ENCODE measurements around the gene HEXD.
A peak's percentile ranks its signal among the peaks of the same experiment; 100 is the strongest.

HEXD gene

DNA sequence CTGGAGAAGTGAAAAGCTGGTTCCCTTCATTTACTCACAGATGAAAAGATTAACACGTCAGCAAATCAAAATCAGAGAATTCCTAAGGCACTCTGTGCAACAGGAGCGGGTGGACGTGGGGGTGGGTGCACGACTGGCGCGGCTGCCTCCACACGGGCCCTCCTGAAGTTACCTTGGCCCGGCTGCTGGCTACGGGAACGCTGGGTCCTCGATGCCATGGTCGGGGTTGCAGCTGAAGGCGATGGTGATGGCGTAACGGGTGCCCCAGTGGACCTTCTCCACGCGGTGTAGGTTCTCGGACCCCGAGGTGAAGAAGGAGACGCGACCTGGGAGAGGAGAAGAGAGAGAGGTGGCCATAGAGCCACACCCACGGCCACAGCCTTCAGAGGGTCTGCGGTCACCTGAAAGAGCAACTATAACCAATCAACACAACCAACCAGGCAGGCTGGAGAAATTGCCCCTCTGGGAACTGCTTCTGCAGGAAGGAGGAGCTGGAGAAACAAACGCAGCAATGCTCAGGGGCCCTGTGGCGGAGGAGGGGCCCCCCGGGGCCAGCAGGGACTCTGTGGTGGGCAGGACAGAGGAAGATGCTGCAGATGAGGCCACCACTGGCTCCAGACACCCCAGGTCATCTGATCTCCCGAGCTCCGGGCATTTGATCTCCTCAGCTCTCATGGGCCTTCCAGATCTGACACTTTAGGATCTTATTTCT, 25.8 kb upstream of the HEXD start:
- no peak for TF ChIP-seq RAD21 (IDR thresholded peaks at IDR 0.05; ENCODE audit: low read depth)
- TF ChIP-seq, protein P1, sequence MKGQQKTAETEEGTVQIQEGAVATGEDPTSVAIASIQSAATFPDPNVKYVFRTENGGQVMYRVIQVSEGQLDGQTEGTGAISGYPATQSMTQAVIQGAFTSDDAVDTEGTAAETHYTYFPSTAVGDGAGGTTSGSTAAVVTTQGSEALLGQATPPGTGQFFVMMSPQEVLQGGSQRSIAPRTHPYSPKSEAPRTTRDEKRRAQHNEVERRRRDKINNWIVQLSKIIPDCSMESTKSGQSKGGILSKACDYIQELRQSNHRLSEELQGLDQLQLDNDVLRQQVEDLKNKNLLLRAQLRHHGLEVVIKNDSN (IDR thresholded peaks at IDR 0.05): no peak
- no peak for TF ChIP-seq EGR1 (IDR thresholded peaks at IDR 0.05)
- no peak for TF ChIP-seq NFIC (IDR thresholded peaks at IDR 0.05)
- no peak for TF ChIP-seq TAF1 (IDR thresholded peaks at IDR 0.05; ENCODE audit: low read depth)
- TF ChIP-seq TCF12 (IDR thresholded peaks at IDR 0.05; ENCODE audit: low read depth): no peak
- no peak for TF ChIP-seq FOXM1 (IDR thresholded peaks at IDR 0.05; ENCODE audit: borderline replicate concordance, low read depth)
- TF ChIP-seq, protein P2, sequence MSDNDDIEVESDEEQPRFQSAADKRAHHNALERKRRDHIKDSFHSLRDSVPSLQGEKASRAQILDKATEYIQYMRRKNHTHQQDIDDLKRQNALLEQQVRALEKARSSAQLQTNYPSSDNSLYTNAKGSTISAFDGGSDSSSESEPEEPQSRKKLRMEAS (IDR thresholded peaks at IDR 0.05): no peak
- no peak for TF ChIP-seq CREB1 (IDR thresholded peaks at IDR 0.05; ENCODE audit: low read depth)
- no peak for TF ChIP-seq EP300 (IDR thresholded peaks at IDR 0.05; ENCODE audit: borderline replicate concordance)
- TF ChIP-seq, protein P3, sequence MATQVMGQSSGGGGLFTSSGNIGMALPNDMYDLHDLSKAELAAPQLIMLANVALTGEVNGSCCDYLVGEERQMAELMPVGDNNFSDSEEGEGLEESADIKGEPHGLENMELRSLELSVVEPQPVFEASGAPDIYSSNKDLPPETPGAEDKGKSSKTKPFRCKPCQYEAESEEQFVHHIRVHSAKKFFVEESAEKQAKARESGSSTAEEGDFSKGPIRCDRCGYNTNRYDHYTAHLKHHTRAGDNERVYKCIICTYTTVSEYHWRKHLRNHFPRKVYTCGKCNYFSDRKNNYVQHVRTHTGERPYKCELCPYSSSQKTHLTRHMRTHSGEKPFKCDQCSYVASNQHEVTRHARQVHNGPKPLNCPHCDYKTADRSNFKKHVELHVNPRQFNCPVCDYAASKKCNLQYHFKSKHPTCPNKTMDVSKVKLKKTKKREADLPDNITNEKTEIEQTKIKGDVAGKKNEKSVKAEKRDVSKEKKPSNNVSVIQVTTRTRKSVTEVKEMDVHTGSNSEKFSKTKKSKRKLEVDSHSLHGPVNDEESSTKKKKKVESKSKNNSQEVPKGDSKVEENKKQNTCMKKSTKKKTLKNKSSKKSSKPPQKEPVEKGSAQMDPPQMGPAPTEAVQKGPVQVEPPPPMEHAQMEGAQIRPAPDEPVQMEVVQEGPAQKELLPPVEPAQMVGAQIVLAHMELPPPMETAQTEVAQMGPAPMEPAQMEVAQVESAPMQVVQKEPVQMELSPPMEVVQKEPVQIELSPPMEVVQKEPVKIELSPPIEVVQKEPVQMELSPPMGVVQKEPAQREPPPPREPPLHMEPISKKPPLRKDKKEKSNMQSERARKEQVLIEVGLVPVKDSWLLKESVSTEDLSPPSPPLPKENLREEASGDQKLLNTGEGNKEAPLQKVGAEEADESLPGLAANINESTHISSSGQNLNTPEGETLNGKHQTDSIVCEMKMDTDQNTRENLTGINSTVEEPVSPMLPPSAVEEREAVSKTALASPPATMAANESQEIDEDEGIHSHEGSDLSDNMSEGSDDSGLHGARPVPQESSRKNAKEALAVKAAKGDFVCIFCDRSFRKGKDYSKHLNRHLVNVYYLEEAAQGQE (IDR thresholded peaks at IDR 0.05; ENCODE audit: low read depth): no peak
- no peak for TF ChIP-seq TEAD4 (IDR thresholded peaks at IDR 0.05)
- TF ChIP-seq ZBTB7A (IDR thresholded peaks at IDR 0.05; ENCODE audit: low read depth): no peak
- no peak for TF ChIP-seq YY1 (IDR thresholded peaks at IDR 0.05; ENCODE audit: low read depth)
- TF ChIP-seq CEBPB (IDR thresholded peaks at IDR 0.05): no peak

GRCh38 chr17:82392941-82393340, 25.2 kb upstream of the HEXD start:
- no peak for TF ChIP-seq ZBTB7A (IDR thresholded peaks at IDR 0.05; ENCODE audit: low read depth)
- TF ChIP-seq, protein P1 (IDR thresholded peaks at IDR 0.05): no peak

- TF ChIP-seq TCF12 (IDR thresholded peaks at IDR 0.05; ENCODE audit: low read depth) (peak; percentile 83), CEBPB (IDR thresholded peaks at IDR 0.05) (no peak), YY1 (IDR thresholded peaks at IDR 0.05; ENCODE audit: low read depth) (no peak), NFIC (IDR thresholded peaks at IDR 0.05) (peak; percentile 69), TEAD4 (IDR thresholded peaks at IDR 0.05) (peak; percentile 55), CREB1 (IDR thresholded peaks at IDR 0.05; ENCODE audit: low read depth) (no peak), EP300 (IDR thresholded peaks at IDR 0.05; ENCODE audit: borderline replicate concordance) (peak; percentile 79; the same call in 1 of the 2 replicates)
- TF ChIP-seq, protein P3 (IDR thresholded peaks at IDR 0.05; ENCODE audit: low read depth): no peak
- TF ChIP-seq, protein P2 (IDR thresholded peaks at IDR 0.05): peak; percentile 36; the same call in 1 of the 2 replicates
Observed at GRCh38 chr17:82394278-82394677, 23.9 kb upstream of the HEXD start.

- TF ChIP-seq CEBPB (IDR thresholded peaks at IDR 0.05): no peak
- TF ChIP-seq, protein P3 (IDR thresholded peaks at IDR 0.05; ENCODE audit: low read depth): peak; percentile 77
Observed at GRCh38 chr17:82396601-82397435, 21.3 kb upstream of the HEXD start.
